CD4-positive, alpha-beta T cell treated with Interleukin-12 subunit alpha and Interleukin-12 subunit beta, for 1 hour (primary cell): ENCODE measurements around the gene LYG1.

Source experiments
- DNase-seq: peaks from one replicate; pipeline ENCODE4 v3.0.0-alpha.2; 2020

Gene LYG1

GRCh38 chr2:99261242-99261641 lies 39.8 kb downstream of the LYG1 start:
- DNase-seq: no peak

- no peak for DNase-seq
Observed at GRCh38 chr2:99260184-99260583, 40.8 kb downstream of the LYG1 start.

GRCh38 chr2:99259465-99259864 lies 41.5 kb downstream of the LYG1 start:
- no peak for DNase-seq

- DNase-seq: no peak
Observed at GRCh38 chr2:99256677-99257076, 44.3 kb downstream of the LYG1 start.

- no peak for DNase-seq
Observed at GRCh38 chr2:99255491-99256318, 45.3 kb downstream of the LYG1 start, which contains the start of gene LYG2. Gene LYG2, minus strand, starts transcription at chr2:99255666. Its CDS starts 1,406 bp downstream, at chr2:99254260.

GRCh38 chr2:99249951-99250350 lies 51.0 kb downstream of the LYG1 start:
- DNase-seq: no peak

GRCh38 chr2:99242151-99242550 lies 58.8 kb downstream of the LYG1 start:
- DNase-seq: no peak

- no peak for DNase-seq
Observed at GRCh38 chr2:99240431-99240830, 60.6 kb downstream of the LYG1 start.

GRCh38 chr2:99238599-99238998 lies 62.4 kb downstream of the LYG1 start:
- DNase-seq: no peak
